ENCODE results near the gene MAGI1.

- TF ChIP-seq CTCF (IDR thresholded peaks at IDR 0.05) (no peak), POLR2A (IDR thresholded peaks at IDR 0.05) (no peak)
These were observed 297.2 kb downstream of the MAGI1 start for GRCh38 chr3:65741540-65741939.

Measured in breast epithelium (tissue), 3 donors.